HEK293 (cell line): ENCODE results near the gene PCSK5.
A peak's percentile ranks its signal among the peaks of the same experiment; 100 is the strongest.
"Not testable (repeated sequence)": the region's sequence is repeated elsewhere in the genome, so short reads cannot be mapped to it uniquely, and the experiment has no call there.

Source experiments
- CTCF ChIA-PET: fragments of 350-600 bp; formaldehyde crosslinking; extraction: SDS; loops from one replicate; lab custom pipeline; 2021; ENCODE audit warnings: antibody characterized with exemption; lab: Yijun Ruan, JAX
- POLR2A ChIA-PET: fragments of 300-600 bp; formaldehyde crosslinking; extraction: SDS; loops from one replicate; lab custom pipeline; 2020; ENCODE audit warnings: antibody characterized with exemption, inconsistent platforms; lab: Yijun Ruan, JAX
- H3K27ac ChIP-seq: fragments of 200-500 bp; sonication (Bioruptor generic); 2 replicates; pipeline ENCODE4 v1.5.1; 2014; ENCODE audit warnings: low read depth, low read length, control low read depth, inconsistent platforms; ENCODE audit errors: extremely low read depth
- H3K36me3 ChIP-seq, 2 experiments: fragments of 200-500 bp in 1 of 2; sonication (Bioruptor generic) in 1 of 2; 1 replicate in 1 of 2; 2 replicates in 1 of 2; pipeline ENCODE4 v1.5.1; 2014 to 2017; ENCODE audit warnings: inconsistent platforms in 2 of 2, low read length in 2 of 2; ENCODE audit not compliant: control insufficient read depth in 2 of 2, insufficient read depth in 1 of 2
- H3K4me1 ChIP-seq: fragments of 200-500 bp; sonication (Bioruptor generic); 2 replicates; pipeline ENCODE4 v1.5.1; 2014; ENCODE audit warnings: mild to moderate bottlenecking, low read length, inconsistent platforms; ENCODE audit not compliant: control insufficient read depth, insufficient read depth
- H3K4me3 ChIP-seq: 2 replicates; pipeline ENCODE4 v1.5.1; 2011; ENCODE audit warnings: low read depth, mild to moderate bottlenecking, control low read depth, low read length, moderate library complexity
- H3K9me3 ChIP-seq: fragments of 200-500 bp; sonication (Bioruptor generic); 2 replicates; pipeline ENCODE4 v1.5.1; 2014; ENCODE audit warnings: low read depth, low read length, inconsistent platforms; ENCODE audit not compliant: control insufficient read depth, insufficient read depth
- HIC1 ChIP-seq: fragments of 450-650 bp; formaldehyde crosslinking; IDR thresholded peaks from 2 replicates; pipeline ENCODE4 v1.5.1; 2016; ENCODE audit warnings: missing biosample characterization, missing genetic modification characterization
- IKZF3 ChIP-seq: fragments of 450-650 bp; IDR thresholded peaks from 2 replicates; pipeline ENCODE4 v1.5.0; 2018; ENCODE audit warnings: missing biosample characterization, mild to moderate bottlenecking, missing genetic modification characterization, moderate library complexity
- KLF9 ChIP-seq: fragments of 450-650 bp; formaldehyde crosslinking; IDR thresholded peaks from 2 replicates; pipeline ENCODE4 v1.5.1; 2016; ENCODE audit warnings: missing biosample characterization, missing genetic modification characterization, low read depth
- RBAK ChIP-seq: fragments of 450-650 bp; formaldehyde crosslinking; IDR thresholded peaks from 2 replicates; pipeline ENCODE4 v1.5.1; 2016; ENCODE audit warnings: missing biosample characterization, missing genetic modification characterization
- ZBTB11 ChIP-seq: fragments of 450-650 bp; formaldehyde crosslinking; conservative IDR thresholded peaks from 2 replicates; pipeline ENCODE4 v1.5.1; 2016; ENCODE audit warnings: low read depth, missing biosample characterization, missing genetic modification characterization
- ZNF324 ChIP-seq: fragments of 450-650 bp; formaldehyde crosslinking; IDR thresholded peaks from 2 replicates; pipeline ENCODE4 v1.5.1; 2016; ENCODE audit warnings: missing biosample characterization, missing genetic modification characterization
- ZNF335 ChIP-seq: fragments of 450-650 bp; formaldehyde crosslinking; conservative IDR thresholded peaks from 2 replicates; pipeline ENCODE4 v1.5.1; 2016; ENCODE audit warnings: missing biosample characterization, missing genetic modification characterization
- ZNF37A ChIP-seq: fragments of 450-650 bp; IDR thresholded peaks from 2 replicates; pipeline ENCODE4 v1.5.1; 2018; ENCODE audit warnings: missing biosample characterization, missing genetic modification characterization
- ZNF416 ChIP-seq: fragments of 450-650 bp; formaldehyde crosslinking; IDR thresholded peaks from 2 replicates; pipeline ENCODE4 v1.5.1; 2016; ENCODE audit warnings: missing biosample characterization, missing genetic modification characterization
- ZNF426 ChIP-seq: fragments of 450-650 bp; formaldehyde crosslinking; IDR thresholded peaks from 2 replicates; pipeline ENCODE4 v1.5.1; 2017; ENCODE audit warnings: missing biosample characterization, missing genetic modification characterization, mild to moderate bottlenecking, inconsistent platforms, moderate library complexity
- ZNF473 ChIP-seq: fragments of 450-650 bp; formaldehyde crosslinking; IDR thresholded peaks from 2 replicates; pipeline ENCODE4 v1.5.1; 2017; ENCODE audit warnings: missing biosample characterization, missing genetic modification characterization
- ZNF514 ChIP-seq: fragments of 450-650 bp; formaldehyde crosslinking; IDR thresholded peaks from 2 replicates; pipeline ENCODE4 v1.5.1; 2016; ENCODE audit warnings: missing biosample characterization, missing genetic modification characterization
- ZNF529 ChIP-seq: fragments of 450-650 bp; formaldehyde crosslinking; IDR thresholded peaks from 2 replicates; pipeline ENCODE4 v1.5.1; 2017; ENCODE audit warnings: missing genetic modification characterization, missing biosample characterization; ENCODE audit not compliant: insufficient replicate concordance
- ZNF561 ChIP-seq: fragments of 450-650 bp; IDR thresholded peaks from 2 replicates; pipeline ENCODE4 v1.5.1; 2018; ENCODE audit warnings: missing biosample characterization, missing genetic modification characterization, borderline replicate concordance
- ZNF571 ChIP-seq: fragments of 450-650 bp; formaldehyde crosslinking; IDR thresholded peaks from 2 replicates; pipeline ENCODE4 v1.5.0; 2017; ENCODE audit warnings: missing biosample characterization, missing genetic modification characterization
- ZNF580 ChIP-seq: fragments of 450-650 bp; formaldehyde crosslinking; IDR thresholded peaks from 2 replicates; pipeline ENCODE4 v1.5.1; 2016; ENCODE audit warnings: missing biosample characterization, missing genetic modification characterization
- ZNF654 ChIP-seq: fragments of 450-650 bp; formaldehyde crosslinking; IDR thresholded peaks from 2 replicates; pipeline ENCODE4 v1.5.1; 2016; ENCODE audit warnings: low read depth, missing biosample characterization, missing genetic modification characterization
- ZNF664 ChIP-seq: fragments of 450-650 bp; formaldehyde crosslinking; IDR thresholded peaks from 2 replicates; pipeline ENCODE4 v1.5.1; 2016; ENCODE audit warnings: missing biosample characterization, missing genetic modification characterization
- ZNF677 ChIP-seq: fragments of 450-650 bp; IDR thresholded peaks from 2 replicates; pipeline ENCODE4 v1.5.0; 2018; ENCODE audit warnings: missing biosample characterization, mild to moderate bottlenecking, missing genetic modification characterization, moderate library complexity
- ZNF76 ChIP-seq: fragments of 450-650 bp; formaldehyde crosslinking; IDR thresholded peaks from 2 replicates; pipeline ENCODE4; 2016; ENCODE audit warnings: low read depth, missing biosample characterization, missing genetic modification characterization, borderline replicate concordance
- ZSCAN4 ChIP-seq: fragments of 450-650 bp; formaldehyde crosslinking; IDR thresholded peaks from 2 replicates; pipeline ENCODE4 v1.5.1; 2017; ENCODE audit warnings: missing biosample characterization, missing genetic modification characterization

PCSK5 gene

GRCh38 chr9:75866273-75866871, 24.1 kb upstream of the PCSK5 start:
- Histone ChIP-seq H3K27ac (no peak overlapping the region), H3K4me3 (no peak overlapping the region), H3K36me3 (no peaks in the 10 kb centered on the region), H3K9me3 (no peaks in the 10 kb centered on the region)
- CTCF ChIA-PET = interaction anchor here (0.6 to 3.3 kb wide), 29 partner anchors 11 to 921 kb away, joined by 3 to 17 read pairs (median 3); no protein-coding TSS in a partner anchor
- no peak for TF ChIP-seq ZNF473 (tag by site-specific recombination)
- no peak for TF ChIP-seq RBAK (tag by site-specific recombination)
- no peak for TF ChIP-seq ZSCAN4 (tag by site-specific recombination)
- 0 out of 2 replicates have a peak, but pooled peaks have one; percentile 9 for TF ChIP-seq ZNF664
- TF ChIP-seq ZNF37A (tag by site-specific recombination) = no peak
- TF ChIP-seq ZNF654 (tag by site-specific recombination) = peak; percentile 20; the same call in 1 of the 2 replicates
- TF ChIP-seq ZNF571 (tag by site-specific recombination) = no peak
- TF ChIP-seq IKZF3 (tag by site-specific recombination) = no peak
- no peak for TF ChIP-seq ZNF335 (tag by site-specific recombination)
- TF ChIP-seq, all 188 proteins: peak for 2
- POLR2A ChIA-PET = interaction anchor here (0.5 kb wide), 1 partner anchor 22 kb away, joined by 4 read pairs; no protein-coding TSS in a partner anchor
- H3K4me1 ChIP-seq = no peaks in the 10 kb centered on the region

- CTCF ChIA-PET = interaction anchor here (0.6 to 2.0 kb wide), 6 partner anchors 16 to 671 kb away, joined by 3 to 5 read pairs (median 4); no protein-coding TSS in a partner anchor
Measured at GRCh38 chr9:75868526-75868925, 21.9 kb upstream of the PCSK5 start.

GRCh38 chr9:75869236-75869635, 21.2 kb upstream of the PCSK5 start:
- no peak for TF ChIP-seq HIC1 (tag by site-specific recombination)
- no peak for TF ChIP-seq RBAK (tag by site-specific recombination)
- TF ChIP-seq ZNF677 = no peak
- TF ChIP-seq ZNF580 (tag by site-specific recombination) = no peak
- no peak for TF ChIP-seq ZNF76 (tag by site-specific recombination)
- no peak for TF ChIP-seq ZNF561
- TF ChIP-seq ZNF426 (tag by site-specific recombination) = no peak
- TF ChIP-seq ZNF416 (tag by site-specific recombination) = no peak
- no peak for TF ChIP-seq ZNF529
- no peak for TF ChIP-seq KLF9 (tag by site-specific recombination)
- TF ChIP-seq ZNF324 (tag by site-specific recombination) = no peak
- TF ChIP-seq ZBTB11 (tag by site-specific recombination) = no peak
- TF ChIP-seq ZNF514 (tag by site-specific recombination) = no peak
- POLR2A ChIA-PET = no interaction called here

More at GRCh38 chr9:75868526-75868925, 21.9 kb upstream of the PCSK5 start:
- H3K9me3 ChIP-seq, H3K4me1 ChIP-seq, H3K27ac ChIP-seq, H3K36me3 ChIP-seq, H3K4me3 ChIP-seq: not testable (repeated sequence)
- POLR2A ChIA-PET = interaction anchor here (0.7 kb wide), 1 partner anchor 10 kb away, joined by 10 read pairs; no protein-coding TSS in a partner anchor

More at GRCh38 chr9:75869236-75869635, 21.2 kb upstream of the PCSK5 start:
- CTCF ChIA-PET = interaction anchor here (0.6 to 2.0 kb wide), 7 partner anchors 14 to 672 kb away, joined by 3 to 6 read pairs (median 4); no protein-coding TSS in a partner anchor
- Histone ChIP-seq H3K9me3 (no peaks in the 10 kb centered on the region), H3K4me1 (no peaks in the 10 kb centered on the region), H3K27ac (no peak overlapping the region), H3K4me3 (no peak overlapping the region), H3K36me3 (no peaks in the 10 kb centered on the region)
